SIG-M5 (cell line): ENCODE data around the gene SEMA6C.
"Not testable (repeated sequence)": the region's sequence is repeated elsewhere in the genome, so short reads cannot be mapped to it uniquely, and the experiment has no call there.

Source experiments
- DNase-seq: peaks from one replicate; lab custom pipeline; 2025; lab: John Stamatoyannopoulos, UW

SEMA6C gene

DNA sequence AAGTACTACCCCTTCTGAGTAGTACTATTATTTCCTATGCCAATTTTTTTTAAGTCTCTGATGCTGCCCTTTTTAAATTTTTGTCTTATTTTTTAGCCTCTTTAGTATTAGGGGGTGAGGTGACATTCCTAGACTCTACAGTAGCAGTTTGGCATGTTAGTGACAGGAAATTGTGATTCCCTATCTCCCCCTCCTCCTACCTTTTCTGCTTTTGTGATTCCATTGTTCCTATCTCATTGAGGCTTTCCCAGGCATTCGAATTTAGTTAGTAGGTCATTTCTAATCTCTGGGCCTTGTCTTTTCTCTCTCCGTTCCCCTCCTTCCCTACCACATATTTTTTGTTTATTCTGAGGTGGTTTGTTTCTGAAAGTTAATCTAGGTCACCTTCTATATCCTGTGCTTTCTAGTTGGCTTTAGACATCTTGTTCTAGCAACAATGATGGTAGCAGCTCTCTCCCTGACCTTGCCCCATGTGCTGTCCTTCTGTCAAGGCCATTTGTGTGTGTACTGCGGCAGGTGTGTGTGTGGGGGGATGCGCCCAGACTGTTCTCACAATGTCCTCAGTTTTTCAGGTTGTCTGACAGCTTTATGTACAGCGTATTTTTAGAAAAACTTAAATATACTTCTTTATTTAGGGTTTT, 21.5 kb downstream of the SEMA6C start:
- no peak for DNase-seq

GRCh38 chr1:151113877-151114276, 32.6 kb downstream of the SEMA6C start:
- DNase-seq = no peak

- no peak for DNase-seq
These were observed 38.1 kb downstream of the SEMA6C start for GRCh38 chr1:151108331-151108730.

- DNase-seq = no peak
These were observed 39.5 kb downstream of the SEMA6C start for GRCh38 chr1:151106894-151107293.

GRCh38 chr1:151104630-151105029, 41.8 kb downstream of the SEMA6C start:
- no peak for DNase-seq

DNA sequence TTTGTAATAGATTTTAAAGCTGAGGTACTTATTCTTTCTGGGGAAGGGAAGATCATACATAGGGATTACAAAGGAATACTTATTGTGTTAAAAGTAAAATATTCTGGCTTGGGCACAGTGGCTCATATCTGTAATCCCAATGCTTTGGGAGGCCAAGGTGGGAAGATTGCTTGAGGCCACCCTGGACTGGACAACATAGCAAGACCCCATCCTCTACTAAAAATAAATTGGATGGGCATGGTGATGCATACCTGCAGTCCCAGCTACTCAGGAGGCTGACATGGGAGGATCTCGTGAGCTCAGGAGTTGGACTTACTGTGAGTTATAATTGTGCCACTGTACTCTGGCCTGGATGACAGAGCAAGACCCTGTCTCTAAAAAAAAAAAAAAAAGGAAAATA, 48.3 kb downstream of the SEMA6C start:
- no peak for DNase-seq

- not testable (repeated sequence) for DNase-seq
These were observed 49.0 kb downstream of the SEMA6C start for GRCh38 chr1:151097426-151097825.

GRCh38 chr1:151085953-151086559, 60.4 kb downstream of the SEMA6C start:
- no peak for DNase-seq
